ENCODE results near the gene PRPF8.
"Not testable (repeated sequence)": the region's sequence is repeated elsewhere in the genome, so short reads cannot be mapped to it uniquely, and the experiment has no call there.

The PRPF8 gene

DNA sequence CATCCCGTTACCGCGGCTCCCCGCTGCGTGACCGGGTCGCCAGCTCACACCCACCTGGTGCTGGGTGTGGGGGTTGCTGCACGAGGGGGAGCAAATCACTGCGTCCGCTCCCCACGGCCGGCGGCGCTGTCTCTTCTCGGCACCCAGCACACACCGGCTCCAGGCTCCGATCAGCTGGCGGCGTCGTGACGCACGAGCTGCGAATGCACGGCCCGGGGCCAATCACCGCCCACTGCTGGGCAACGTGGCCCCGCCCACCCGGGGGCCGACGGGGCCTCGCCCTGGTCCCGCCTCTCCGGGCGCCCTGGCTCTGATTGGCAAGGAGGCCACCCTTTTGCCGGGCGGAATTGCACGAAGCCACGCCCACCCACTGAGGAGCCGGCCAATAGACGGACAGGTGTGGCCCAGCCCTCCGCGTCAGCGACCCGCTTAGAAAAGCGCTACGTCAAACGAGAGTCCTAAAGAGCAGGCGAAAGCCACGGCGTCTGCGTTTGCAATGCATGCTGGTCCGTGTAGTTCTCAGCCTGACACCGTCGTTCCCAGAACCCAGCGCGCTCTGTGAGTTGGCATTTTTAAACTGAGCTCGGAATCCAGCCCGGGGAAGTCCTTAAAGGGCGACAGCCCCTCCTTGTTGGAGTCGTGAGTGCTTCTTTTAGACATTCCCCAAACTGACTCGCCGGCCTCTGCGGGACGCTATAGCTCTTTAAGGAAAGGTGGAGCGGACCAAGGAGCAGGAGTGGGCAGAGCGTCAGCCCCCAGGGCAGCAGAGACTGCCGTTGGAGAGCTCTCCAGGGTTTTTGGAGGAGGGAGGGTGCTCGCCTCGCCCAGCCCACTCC lies 31.6 kb upstream of the PRPF8 start:
- peak; percentile 99 for DNase-seq

- no peak for DNase-seq
These were observed 31.1 kb upstream of the PRPF8 start for GRCh38 chr17:1715803-1716075.

GRCh38 chr17:1714980-1715802 lies 30.5 kb upstream of the PRPF8 start:
- DNase-seq = no peak

GRCh38 chr17:1714427-1714979 lies 29.8 kb upstream of the PRPF8 start:
- DNase-seq = peak; percentile 73

DNA sequence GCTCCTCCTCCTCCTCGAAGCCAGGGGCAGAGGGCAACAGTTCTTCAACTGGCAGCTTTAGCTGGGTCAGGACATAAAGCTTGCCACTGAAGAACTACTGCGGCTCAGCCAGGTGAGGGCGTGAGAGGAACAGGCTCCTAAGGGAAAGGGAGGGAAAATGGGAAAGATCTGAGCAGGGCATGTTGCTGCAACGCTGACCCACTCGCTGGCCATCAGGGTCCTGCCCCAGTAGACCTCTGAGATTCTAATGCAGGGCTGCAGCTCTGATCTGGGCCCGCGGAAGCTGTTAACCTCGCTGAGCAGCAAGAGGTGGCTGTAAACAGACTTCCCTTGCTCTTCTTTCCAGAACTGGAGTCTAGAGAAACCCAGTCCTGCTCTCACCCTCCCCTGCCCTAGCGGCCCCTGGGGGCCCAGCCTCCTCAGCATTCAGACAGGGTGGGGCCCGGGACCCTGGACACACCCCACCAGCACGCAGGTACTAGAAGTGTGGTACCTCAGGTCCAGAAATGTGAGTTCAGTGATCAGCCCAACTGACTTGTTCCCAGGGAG lies 29.3 kb upstream of the PRPF8 start:
- DNase-seq = no peak

DNA sequence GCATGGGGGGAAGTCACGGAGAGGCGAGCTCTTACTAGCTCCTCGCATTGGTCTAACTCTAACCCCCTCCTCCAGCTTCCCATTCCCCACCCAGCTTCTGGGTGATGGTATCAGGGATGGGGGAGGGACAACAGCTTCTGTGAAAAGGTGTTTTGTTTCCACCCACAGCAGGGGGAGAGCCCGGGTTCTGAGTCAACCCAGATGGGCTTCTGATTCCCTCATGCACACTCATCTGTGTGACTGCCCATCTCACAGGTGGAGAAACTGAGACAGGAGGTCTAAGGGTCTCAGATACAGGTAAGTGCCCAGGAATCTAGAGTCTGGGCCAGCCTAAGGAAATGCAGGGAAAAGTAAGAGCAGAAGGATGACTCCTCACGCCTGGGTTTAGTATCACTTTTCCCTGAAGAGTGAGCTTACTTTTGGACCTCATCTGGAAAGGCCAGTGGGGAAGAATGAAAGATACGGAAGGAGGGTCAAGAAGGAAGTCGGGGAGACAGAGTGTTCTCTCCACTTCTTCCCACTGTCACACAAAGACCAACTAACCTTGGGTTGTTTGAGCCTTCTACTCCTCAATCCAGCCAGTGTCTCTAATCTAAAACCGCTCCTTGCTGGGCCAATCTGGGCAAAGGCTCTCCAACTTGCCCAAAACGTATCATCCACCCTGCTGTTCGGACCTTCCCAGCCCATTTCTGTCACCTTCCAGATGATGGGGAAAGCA lies 28.7 kb upstream of the PRPF8 start:
- no peak for DNase-seq

- DNase-seq = no peak
These were observed 27.6 kb upstream of the PRPF8 start for GRCh38 chr17:1712271-1712670.

DNA sequence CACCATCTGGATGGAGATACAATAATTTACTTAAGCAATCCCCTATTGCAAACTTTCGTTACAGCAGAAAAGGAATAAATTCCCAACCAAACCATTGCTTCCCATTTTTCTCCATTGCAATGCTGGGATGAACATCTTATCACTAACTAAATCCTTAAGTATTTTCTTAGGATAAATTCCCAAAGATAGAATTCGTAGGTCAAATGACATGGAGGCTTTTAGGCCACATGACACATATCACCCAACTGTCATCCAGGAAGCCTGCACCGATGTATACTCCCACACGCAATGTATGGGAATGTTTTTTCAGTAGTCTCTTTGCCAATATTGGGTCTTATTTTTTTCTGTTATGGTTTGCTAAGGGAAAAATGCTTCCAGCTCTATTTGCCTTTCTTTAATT lies 27.1 kb upstream of the PRPF8 start:
- DNase-seq = no peak

- DNase-seq = no peak
These were observed 26.3 kb upstream of the PRPF8 start for GRCh38 chr17:1710807-1711553.

- no peak for DNase-seq
These were observed 25.5 kb upstream of the PRPF8 start, which contains the start of gene TLCD2 for GRCh38 chr17:1709971-1710806. TLCD2 (minus strand) TSS chr17:1710377; CDS start chr17:1710242, 135 bp downstream.

DNA sequence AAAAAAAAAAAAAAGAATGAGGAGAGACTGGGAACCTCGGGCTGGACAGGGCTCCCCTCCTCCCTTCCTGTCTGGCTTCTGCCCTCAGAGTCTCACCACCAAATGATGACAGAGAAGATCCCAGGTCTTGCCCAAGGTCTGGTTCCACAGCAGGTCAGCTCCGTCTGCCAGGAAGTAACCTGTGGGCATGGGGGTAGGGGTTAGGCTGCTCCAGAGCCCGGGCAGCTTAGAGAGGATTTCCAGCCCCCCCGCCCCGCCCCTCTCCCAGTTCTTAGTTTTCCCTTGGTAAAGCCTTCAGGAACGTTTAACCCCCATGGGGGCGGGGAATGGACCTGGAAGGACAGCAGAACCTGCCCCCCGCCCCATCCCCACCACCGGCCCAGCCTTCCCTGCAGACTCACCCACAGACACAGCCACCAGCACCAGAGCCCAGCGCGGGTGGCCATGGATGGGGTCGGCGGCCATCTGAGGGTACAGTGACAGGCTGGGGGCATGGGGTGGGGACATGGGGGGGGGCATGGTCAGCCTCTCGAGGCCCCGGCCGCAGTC lies 24.8 kb upstream of the PRPF8 start:
- DNase-seq = no peak

DNA sequence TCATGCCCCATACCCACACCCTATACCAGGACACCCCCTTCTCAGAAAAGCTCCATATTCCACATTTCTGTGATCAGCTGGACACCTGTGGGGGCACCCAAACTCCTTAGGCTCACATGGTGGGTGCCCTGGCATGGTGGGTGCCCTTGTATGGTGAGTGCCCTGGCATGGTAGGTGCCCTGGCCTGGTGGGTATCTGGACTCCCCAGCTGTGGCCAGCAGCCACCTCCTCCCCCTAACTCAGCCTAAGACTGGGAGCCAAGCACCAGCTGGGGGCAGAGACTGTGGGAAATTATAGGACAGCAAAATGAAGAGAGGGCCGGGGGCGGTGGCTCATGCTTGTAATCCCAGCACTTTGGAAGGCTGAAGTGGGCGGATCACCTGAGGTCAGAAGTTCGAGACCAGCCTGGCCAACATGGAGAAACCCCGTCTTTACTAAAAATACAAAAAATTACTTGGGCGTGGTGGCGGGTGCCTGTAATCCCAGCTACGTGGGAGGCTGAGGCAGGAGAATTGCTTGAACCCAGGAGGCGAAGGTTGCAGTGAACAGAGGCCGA lies 24.2 kb upstream of the PRPF8 start:
- DNase-seq = not testable (repeated sequence)

GRCh38 chr17:1707107-1707506 lies 22.4 kb upstream of the PRPF8 start:
- DNase-seq = no peak

DNA sequence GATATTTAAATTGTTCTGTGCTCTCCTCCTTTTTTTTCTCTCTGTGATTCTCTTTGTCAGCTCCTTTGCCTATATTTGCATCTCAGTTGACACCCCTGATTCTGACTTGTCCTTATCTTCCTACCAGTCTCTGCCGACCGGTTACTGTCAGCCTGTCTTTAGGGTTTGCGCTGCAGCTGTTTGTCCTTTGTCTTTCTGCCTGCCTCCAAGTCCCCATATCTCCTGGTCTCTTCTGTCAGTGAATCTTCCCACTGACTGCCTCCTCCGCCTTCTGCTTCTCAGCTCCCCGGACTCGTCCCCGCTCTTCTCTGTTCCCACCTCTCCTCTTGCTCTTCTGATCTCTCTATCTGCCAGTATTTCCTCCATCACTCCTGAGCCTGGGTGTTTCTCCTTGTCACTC lies 20.3 kb upstream of the PRPF8 start:
- no peak for DNase-seq

DNA sequence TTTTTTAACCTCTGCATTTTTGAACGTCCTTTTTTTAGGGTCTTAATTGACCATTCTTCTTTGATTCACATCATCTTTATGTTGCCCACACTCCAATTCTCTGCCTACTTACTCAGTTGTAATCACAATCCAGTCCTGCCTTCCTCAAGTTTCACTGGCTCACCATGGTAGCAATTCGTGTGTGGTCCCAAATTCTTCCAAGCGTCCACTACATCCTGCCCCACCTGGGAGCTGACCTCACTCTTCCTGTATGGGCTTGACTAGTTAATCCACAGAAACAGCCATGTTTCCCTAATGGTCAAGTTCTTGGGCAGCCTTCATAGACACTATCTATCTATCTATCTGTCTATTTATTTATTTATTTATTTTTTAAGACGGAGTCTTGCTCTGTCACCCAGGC lies 18.4 kb upstream of the PRPF8 start:
- no peak for DNase-seq

DNA sequence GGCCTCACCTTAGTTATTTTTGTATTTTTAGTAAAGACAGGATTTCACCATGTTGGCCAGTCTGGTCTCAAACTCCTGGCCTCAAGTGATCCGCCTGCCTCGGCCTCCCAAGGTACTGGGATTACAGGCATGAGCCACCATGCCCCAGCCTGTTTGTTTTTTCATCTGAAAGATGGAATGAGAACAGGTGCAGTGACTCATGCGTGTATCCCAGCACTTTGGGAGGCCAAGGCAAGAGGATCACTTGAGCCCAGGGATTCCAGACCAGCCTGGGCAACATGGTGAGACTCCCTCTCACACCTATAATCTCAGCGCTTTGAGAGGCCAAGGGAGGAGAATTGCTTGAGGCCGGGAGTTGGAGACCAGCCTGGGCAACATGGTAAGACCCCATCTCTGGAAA lies 15.2 kb upstream of the PRPF8 start:
- DNase-seq = not testable (repeated sequence)

- no peak for DNase-seq
These were observed 13.0 kb upstream of the PRPF8 start for GRCh38 chr17:1697681-1698080.

DNA sequence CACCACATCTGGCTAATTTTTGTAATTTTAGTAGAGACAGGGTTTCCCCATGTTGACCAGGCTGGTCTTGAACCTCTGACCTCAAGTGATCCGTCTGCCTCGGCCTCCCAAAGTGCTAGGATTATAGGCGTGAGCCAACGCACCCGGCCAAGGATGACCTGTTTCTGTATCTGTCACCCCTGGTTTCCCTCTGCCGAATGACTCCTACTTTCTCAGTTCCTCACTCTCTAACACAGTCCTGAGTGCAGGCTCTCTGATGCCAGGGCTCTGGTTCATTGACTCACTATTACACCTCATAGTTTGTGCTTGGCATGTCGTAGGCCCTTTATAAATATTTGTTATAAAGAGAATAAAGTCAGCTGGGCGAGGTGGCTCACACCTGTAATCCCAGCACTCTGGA lies 10.7 kb upstream of the PRPF8 start:
- no peak for DNase-seq

DNA sequence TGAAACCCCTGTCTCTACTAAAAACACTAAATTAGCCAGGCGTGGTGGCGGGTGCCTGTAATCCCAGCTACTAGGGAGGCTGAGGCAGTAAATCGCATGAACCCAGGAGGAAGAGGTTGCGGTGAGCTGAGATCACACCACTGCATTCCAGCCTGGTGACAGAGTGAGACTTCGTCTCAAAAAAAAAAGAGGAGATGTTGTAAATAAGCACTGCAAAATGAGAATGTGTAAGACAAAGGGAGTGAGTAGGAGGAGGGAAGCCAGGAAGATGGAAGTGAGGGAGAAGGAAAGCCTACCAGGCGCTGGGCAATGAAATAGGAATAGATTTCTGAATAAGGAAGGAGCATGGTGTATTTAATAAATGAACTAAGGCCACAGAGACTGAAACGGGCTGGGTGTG lies 8.7 kb upstream of the PRPF8 start:
- DNase-seq = no peak

GRCh38 chr17:1690544-1691221 lies 6.0 kb upstream of the PRPF8 start:
- no peak for DNase-seq
